WTC11 (cell line): ENCODE measurements around the gene DDAH2.

Source experiments
- CTCF ChIP-seq: fragments of 200-600 bp; IDR thresholded peaks from 2 replicates; pipeline ENCODE4 v1.8.0; 2022; ENCODE audit warnings: antibody characterized with exemption
- ELF4 ChIP-seq: sonication (generic); formaldehyde crosslinking; IDR thresholded peaks from 2 replicates; pipeline ENCODE4 v1.8.1; 2022; ENCODE audit warnings: low read depth, mild to moderate bottlenecking, moderate library complexity, missing genetic modification reagents
- GABPB1 ChIP-seq: sonication (generic); formaldehyde crosslinking; IDR thresholded peaks from 2 replicates; pipeline ENCODE4 v1.8.1; 2023; ENCODE audit warnings: mild to moderate bottlenecking, missing genetic modification reagents
- GTF2I ChIP-seq: fragments of 250-450 bp; sonication (Bioruptor Pico); conservative IDR thresholded peaks from 2 replicates; pipeline ENCODE4 v1.4.0; 2021; ENCODE audit warnings: mild to moderate bottlenecking
- PRDM15 ChIP-seq: sonication (generic); formaldehyde crosslinking; IDR thresholded peaks from 2 replicates; pipeline ENCODE4 v1.8.0; 2022; ENCODE audit warnings: missing genetic modification reagents

- TF ChIP-seq CTCF (no peak), GTF2I (CRISPR knock-in tag) (no peak), PRDM15 (CRISPR knock-in tag) (no peak), ELF4 (CRISPR knock-in tag) (no peak), GABPB1 (CRISPR knock-in tag) (no peak)
Observed at GRCh38 chr6:31762356-31762755, 33.3 kb upstream of the DDAH2 start, which contains the start of gene SAPCD1.
